ENCODE data around the gene C22orf31.
"Not testable (repeated sequence)": the region's sequence is repeated elsewhere in the genome, so short reads cannot be mapped to it uniquely, and the experiment has no call there.

- TF ChIP-seq CTCF (conservative IDR thresholded peaks at IDR 0.05; ENCODE audit: low read depth, low read length); EZH2phosphoT487 (IDR thresholded peaks at IDR 0.05; ENCODE audit: borderline replicate concordance, low read length); EZH2 (IDR thresholded peaks at IDR 0.05; ENCODE audit: low read length, unreplicated experiment): not testable (repeated sequence)
Observed at GRCh38 chr22:29083576-29083932, 21.9 kb upstream of the C22orf31 start.
